GM12878 (cell line): Measurements from ENCODE around the gene MTFR1L. TPM values are rescaled to one million over a fixed set of nuclear protein-coding genes. Genes with fewer than 3 reads are reported as not detected.
A peak's percentile ranks its signal among the peaks of the same experiment; 100 is the strongest.

ENCODE experiments used
- ATAC-seq: fragments of 200-7000 bp; cut with Tn5 transposase; 3 replicates; pipeline ENCODE4 v1.9.1; 2020; ENCODE audit warnings: mild to moderate bottlenecking, moderate library complexity
- BruUV-seq: library from RNA; stranded (reverse); fragments of 400-500 nt; replicated peaks from 2 replicates; lab custom pipeline; 2021; lab: Mats Ljungman, UMichigan
- CTCF ChIA-PET: fragments of 300-600 bp; sonication (Branson Sonifier 250); formaldehyde crosslinking; extraction: SDS; loops from one replicate; lab custom pipeline; 2021; ENCODE audit warnings: inconsistent platforms; lab: Yijun Ruan, JAX
- POLR2A ChIA-PET: fragments of 350-600 bp; formaldehyde crosslinking; extraction: SDS; loops from one replicate; lab custom pipeline; 2021; ENCODE audit warnings: inconsistent platforms; lab: Charles Lee
- RAD21 ChIA-PET: fragments of 300-600 bp; sonication (Branson Sonifier 250); formaldehyde crosslinking; loops from one replicate; lab custom pipeline; 2023; ENCODE audit warnings: antibody characterized with exemption; ENCODE audit not compliant: unreplicated experiment; lab: Charles Lee
- SMC1A ChIA-PET: fragments of 300-600 bp; sonication (Branson Sonifier 250); formaldehyde crosslinking; loops from one replicate; lab custom pipeline; 2023; ENCODE audit not compliant: unreplicated experiment, uncharacterized antibody; lab: Charles Lee
- DNase-seq: peaks from one replicate; pipeline ENCODE4 v3.0.0-alpha.2; 2011; ENCODE audit warnings: low read depth, low spot score
- FAIRE-seq: peaks from 3 replicates; lab custom pipeline; 2011; peaks lifted over from hg19 to GRCh38; lab: Jason Lieb, UNC
- H2AFZ ChIP-seq: 2 replicates; pipeline ENCODE4 v1.6.0; 2011; ENCODE audit warnings: low read depth, low read length, control low read depth; ENCODE audit not compliant: control insufficient read depth
- H3K27ac ChIP-seq: 2 replicates; pipeline ENCODE4 v1.5.1; 2011; ENCODE audit warnings: control low read depth; ENCODE audit not compliant: control insufficient read depth, insufficient read depth
- H3K27me3 ChIP-seq, 2 experiments: replicated peaks in 1 of 2; 2 replicates each; pipeline versions ENCODE4 v1.6.0 to v1.6.1; 2011; ENCODE audit warnings: low read length in 1 of 2; ENCODE audit not compliant: control insufficient read depth in 2 of 2, insufficient read depth in 2 of 2
- H3K36me3 ChIP-seq, 2 experiments: 2 replicates each; pipeline ENCODE4 v1.5.1; 2011; ENCODE audit warnings: low read length in 1 of 2; ENCODE audit not compliant: control insufficient read depth in 2 of 2, insufficient read depth in 2 of 2
- H3K4me1 ChIP-seq: 2 replicates; pipeline ENCODE4 v1.6.1; 2011; ENCODE audit warnings: mild to moderate bottlenecking, low read length, moderate library complexity, mixed read lengths; ENCODE audit not compliant: control insufficient read depth, insufficient read depth
- H3K4me2 ChIP-seq: 2 replicates; pipeline ENCODE4 v1.6.0; 2011; ENCODE audit warnings: control low read depth; ENCODE audit not compliant: control insufficient read depth, insufficient read depth
- H3K4me3 ChIP-seq: fragments of 200-600 bp; sonication (generic); 2 replicates; pipeline ENCODE4 v1.5.1; 2016
- H3K79me2 ChIP-seq: 2 replicates; pipeline ENCODE4 v1.6.0; 2011; ENCODE audit warnings: low read length; ENCODE audit not compliant: control insufficient read depth, insufficient read depth
- H3K9ac ChIP-seq: 2 replicates; pipeline ENCODE4 v1.8.0; 2011; ENCODE audit warnings: low read length, control low read depth, mixed read lengths; ENCODE audit not compliant: control insufficient read depth, insufficient read depth
- H3K9me3 ChIP-seq: replicated peaks from 3 replicates; pipeline ENCODE4 v1.5.1; 2011; ENCODE audit warnings: mild to moderate bottlenecking, low read length; ENCODE audit not compliant: control insufficient read depth, insufficient read depth
- H4K20me1 ChIP-seq: 2 replicates; pipeline ENCODE4 v1.6.0; 2011; ENCODE audit not compliant: control insufficient read depth, insufficient read depth
- BCL11A ChIP-seq: IDR thresholded peaks from 2 replicates; pipeline ENCODE4 v1.6.1; 2011; ENCODE audit warnings: low read depth, low read length
- BCLAF1 ChIP-seq: fragments of 450-650 bp; IDR thresholded peaks from 2 replicates; pipeline ENCODE4 v1.6.1; 2017; ENCODE audit warnings: antibody characterized with exemption, mild to moderate bottlenecking, moderate library complexity
- CUX1 ChIP-seq: IDR thresholded peaks from 2 replicates; pipeline ENCODE4 v1.6.1; 2012; ENCODE audit warnings: improper control_type of control experiment, low read depth, low read length; ENCODE audit not compliant: insufficient replicate concordance
- E2F4 ChIP-seq: IDR thresholded peaks from 2 replicates; pipeline ENCODE4 v1.6.1; 2012; ENCODE audit warnings: low read depth, low read length, improper control_type of control experiment
- FOXK2 ChIP-seq: fragments of 450-650 bp; IDR thresholded peaks from 2 replicates; pipeline ENCODE4 v1.6.1; 2017; ENCODE audit warnings: mild to moderate bottlenecking, moderate library complexity
- MTA2 ChIP-seq: fragments of 450-650 bp; IDR thresholded peaks from 2 replicates; pipeline ENCODE4 v1.6.1; 2016; ENCODE audit warnings: low read depth, mild to moderate bottlenecking, moderate library complexity
- NBN ChIP-seq: fragments of 450-650 bp; IDR thresholded peaks from 2 replicates; pipeline ENCODE4 v1.6.1; 2016
- ZNF384 ChIP-seq: IDR thresholded peaks from 2 replicates; pipeline ENCODE4 v1.6.1; 2012; ENCODE audit warnings: low read depth, mild to moderate bottlenecking, low read length, improper control_type of control experiment, borderline replicate concordance
- ZNF687 ChIP-seq: fragments of 450-650 bp; IDR thresholded peaks from 2 replicates; pipeline ENCODE4 v1.6.1; 2017; ENCODE audit warnings: mild to moderate bottlenecking, moderate library complexity
- WGBS: methylation state at CpG from one replicate; pipeline ENCODE4 v1.1.6; 2016; ENCODE audit warnings: low lambda C conversion rate; ENCODE audit not compliant: insufficient replicate concordance, insufficient coverage; ENCODE audit errors: missing lambda C conversion rate; 5-methylcytosine and 5-hydroxymethylcytosine counted together
- in situ Hi-C: fragments of 300-500 bp; cut with MboI; formaldehyde crosslinking; loops from 9 replicates; pipeline ENCODE4 v1.14.3; 2018; ENCODE audit warnings: mixed read lengths
- intact Hi-C: fragments of 100-400 bp; cut with micrococcal nuclease; formaldehyde crosslinking; loops from one replicate; pipeline ENCODE4 v1.14.2; 2022; ENCODE audit not compliant: unreplicated experiment
- polyA plus RNA-seq, 11 experiments: library from polyadenylated mRNA; depleted of rRNA in 4 of 11; unstranded in 6 of 11; stranded (reverse) in 5 of 11; fragments of >200 nt; fragmentation: Nextera tagmentation in 4 of 11; fragmentation: Illumina TruSeq in 1 of 11; extraction: Ambion mirVana in 4 of 11; extraction: Trizol in 1 of 11; gene quantifications; 1 replicate in 1 of 11; 2 replicates in 10 of 11; pipeline versions ENCODE4 v1.2.1 to v1.2.3, GENCODE V29; 2011 to 2016; ENCODE audit warnings: inconsistent platforms in 2 of 11, missing spikeins in 2 of 11, low read depth in 1 of 11
- total RNA-seq, 4 experiments: library from RNA; depleted of rRNA in 3 of 4; stranded (reverse); fragments of >200 nt in 3 of 4; fragmentation: Illumina TruSeq in 1 of 4; extraction: Trizol in 1 of 4; gene quantifications; 2 replicates each; pipeline versions ENCODE4 v1.2.1 to v1.2.3, GENCODE V29; 2013 to 2021

Gene MTFR1L
- total and polyA plus RNA-seq, 10 of the 15 experiments (the other 5 are each of a cell fraction or from before 2014, with no cell fraction given) = 16.9 to 44.2 (median 30.3) TPM

- Histone ChIP-seq H3K9ac (no peak overlapping the region), H3K27me3 (peaks cover 2 to 5% of the 10 kb centered on the region in 2 experiments; a peak in 1 of 4 replicates), H3K4me2 (no peak overlapping the region), H3K79me2 (no peaks in the 10 kb centered on the region), H4K20me1 (no peaks in the 10 kb centered on the region), H3K27ac (no peak overlapping the region), H2AFZ (no peak overlapping the region), H3K4me1 (peaks cover 17% of the 10 kb centered on the region), H3K4me3 (no peak overlapping the region), H3K36me3 (no peaks in the 10 kb centered on the region), H3K9me3 (no peaks in the 10 kb centered on the region)
- POLR2A ChIA-PET = no interaction called here
- 6% methylated on average over 16 of the region's 16 CpGs for WGBS
- in situ Hi-C loops (no loop called here), intact Hi-C loops (no loop called here)
- FAIRE-seq (no peak), DNase-seq (peak; percentile 5), ATAC-seq (peak; percentile 54)
- RAD21 ChIA-PET = no interaction called here
- BruUV-seq = no TSS peak
- SMC1A ChIA-PET = interaction anchor here (2.3 kb wide), 1 partner anchor 167 kb away, joined by 6 read pairs; no protein-coding TSS in a partner anchor
- CTCF ChIA-PET = no interaction called here
- peak; percentile 33; the same call in 1 of the 2 replicates for TF ChIP-seq NBN
- TF ChIP-seq MTA2 = peak; percentile 61
- no peak for TF ChIP-seq BCL11A
- no peak for TF ChIP-seq CUX1
- TF ChIP-seq BCLAF1 = no peak
- TF ChIP-seq ZNF687 = no peak
- TF ChIP-seq ZNF384 = no peak
- TF ChIP-seq FOXK2 = no peak
- no peak for TF ChIP-seq E2F4
Observed at GRCh38 chr1:25774921-25775771, 44.6 kb upstream of the MTFR1L start.
